SKM-1 treated with dmso at 0.1 percent for 144 hours (cell line): Measurements from ENCODE around the gene CABS1.

Experiments used
- DNase-seq: peaks from one replicate; lab custom pipeline; 2025; ENCODE audit not compliant: unreplicated experiment; lab: John Stamatoyannopoulos, UW

CABS1 gene

DNA sequence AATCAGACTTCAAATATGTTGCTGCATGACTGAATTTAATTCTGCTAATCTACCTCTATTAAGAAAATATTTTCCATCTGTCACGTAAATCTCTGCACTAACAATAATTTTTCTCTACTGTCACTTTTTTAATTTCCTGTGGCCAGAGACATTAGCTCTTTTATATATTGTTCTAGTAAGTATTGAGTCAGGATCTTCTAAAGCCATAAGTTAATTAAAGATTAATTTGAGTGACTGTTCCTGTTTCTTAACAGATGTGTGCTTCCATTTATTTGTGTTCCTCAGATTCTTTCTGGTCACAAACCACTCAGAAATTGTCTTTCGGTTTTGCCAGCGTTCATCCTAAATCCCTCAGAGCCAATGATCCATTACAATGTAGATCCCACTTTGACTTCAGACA, 45.8 kb downstream of the CABS1 start:
- no peak for DNase-seq

DNA sequence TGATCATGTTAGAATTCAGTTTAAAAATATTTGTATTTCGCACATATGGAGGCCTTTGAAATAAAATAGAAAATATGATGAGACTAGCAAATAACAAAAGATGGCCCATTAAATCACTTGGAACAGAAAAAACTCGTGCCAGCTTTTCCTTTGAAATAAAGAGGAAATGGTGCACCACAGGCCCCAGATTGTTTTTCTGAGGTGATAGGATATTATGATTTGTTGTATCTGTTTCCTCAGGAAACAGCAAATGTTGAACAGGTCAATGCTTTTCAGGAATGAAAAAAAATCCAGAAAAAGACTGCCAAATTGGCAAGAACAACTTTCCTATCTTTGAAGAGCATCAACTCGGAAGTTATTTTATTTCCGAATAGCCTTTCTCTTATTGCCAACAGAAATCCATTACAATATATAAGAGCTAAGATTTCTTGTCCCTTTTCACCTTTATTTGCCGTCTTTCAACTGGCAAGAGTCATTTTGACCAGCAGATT, 48.0 kb downstream of the CABS1 start, which contains the start of gene SMR3B:
TSS of gene SMR3B (plus strand) at position 441 of the 491 bp plus-strand sequence. CDS start 1,380 bp downstream, outside the sequence.
- no peak for DNase-seq
